GM19023 (cell line): Measurements from ENCODE around the gene HAP1.
"Not testable (repeated sequence)": the region's sequence is repeated elsewhere in the genome, so short reads cannot be mapped to it uniquely, and the experiment has no call there.

Experiments used
- ATAC-seq: cut with Tn5 transposase; IDR thresholded peaks from one replicate; pipeline ENCODE4 v1.9.1; 2021; ENCODE audit warnings: mild to moderate bottlenecking, moderate library complexity; ENCODE audit not compliant: unreplicated experiment

HAP1 gene

GRCh38 chr17:41725134-41725533 is 9.3 kb downstream of the HAP1 start:
- ATAC-seq: no peak

- ATAC-seq: no peak
Measured at GRCh38 chr17:41724476-41725050, 9.9 kb downstream of the HAP1 start.

GRCh38 chr17:41723801-41724475 is 10.5 kb downstream of the HAP1 start:
- no peak for ATAC-seq

GRCh38 chr17:41722231-41722630 is 12.2 kb downstream of the HAP1 start:
- no peak for ATAC-seq

- ATAC-seq: no peak
Measured at GRCh38 chr17:41718287-41718645, 16.2 kb downstream of the HAP1 start.

- no peak for ATAC-seq
Measured at GRCh38 chr17:41717408-41718286, 16.8 kb downstream of the HAP1 start.

GRCh38 chr17:41711669-41712400 is 22.6 kb downstream of the HAP1 start, which contains the start of gene GAST:
GAST (plus strand) TSS chr17:41712331; CDS start chr17:41715437, 3,106 bp downstream.
- no peak for ATAC-seq

GRCh38 chr17:41710472-41711090 is 23.9 kb downstream of the HAP1 start:
- no peak for ATAC-seq

- ATAC-seq: no peak
Measured at GRCh38 chr17:41707803-41708669, 26.4 kb downstream of the HAP1 start.

- ATAC-seq: no peak
Measured at GRCh38 chr17:41705271-41705991, 29.0 kb downstream of the HAP1 start.

- ATAC-seq: no peak
Measured at GRCh38 chr17:41702712-41703111, 31.7 kb downstream of the HAP1 start.

- not testable (repeated sequence) for ATAC-seq
Measured at GRCh38 chr17:41700843-41701242, 33.6 kb downstream of the HAP1 start.

GRCh38 chr17:41697122-41697962 is 37.1 kb downstream of the HAP1 start:
- ATAC-seq: no peak

- ATAC-seq: no peak
Measured at GRCh38 chr17:41695954-41696757, 38.3 kb downstream of the HAP1 start.

- ATAC-seq: no peak
Measured at GRCh38 chr17:41695134-41695661, 39.2 kb downstream of the HAP1 start.

- no peak for ATAC-seq
Measured at GRCh38 chr17:41692722-41693521, 41.5 kb downstream of the HAP1 start.
